CD8-positive, alpha-beta memory T cell (primary cell): ENCODE measurements around the gene PIP4K2A. TPM values are rescaled to one million over a fixed set of nuclear protein-coding genes. Genes with fewer than 3 reads are reported as not detected.
"Not testable (repeated sequence)": the region's sequence is repeated elsewhere in the genome, so short reads cannot be mapped to it uniquely, and the experiment has no call there.

Experiments used
- CTCF ChIA-PET: fragments of 350-600 bp; sonication (Branson Sonifier 250); formaldehyde crosslinking; loops from one replicate; lab custom pipeline; 2021; ENCODE audit warnings: antibody characterized with exemption; lab: Charles Lee
- POLR2A ChIA-PET: fragments of 350-600 bp; sonication (Branson Sonifier 250); formaldehyde crosslinking; loops from one replicate; lab custom pipeline; 2021; ENCODE audit warnings: antibody characterized with exemption; lab: Charles Lee
- DNase-seq, 5 donors: peaks; one replicate each; pipeline versions ENCODE4 v3.0.0 to v3.0.0-alpha.2; 2020 to 2022; ENCODE audit warnings: mixed read lengths in 1 of 5
- H3K27ac ChIP-seq: one replicate; pipeline ENCODE4 v1.7.0; 2013; ENCODE audit warnings: low read depth, mild to moderate bottlenecking, low read length, moderate library complexity
- H3K27me3 ChIP-seq: 2 replicates; pipeline ENCODE4 v1.7.0; 2013; ENCODE audit warnings: low read length, mild to moderate bottlenecking; ENCODE audit not compliant: insufficient read depth, poor library complexity, severe bottlenecking
- H3K36me3 ChIP-seq: 2 replicates; pipeline ENCODE4 v1.7.0; 2013; ENCODE audit warnings: mild to moderate bottlenecking, low read length, moderate library complexity; ENCODE audit not compliant: insufficient read depth
- H3K4me1 ChIP-seq: 2 replicates; pipeline ENCODE4 v1.7.0; 2013; ENCODE audit warnings: mild to moderate bottlenecking, low read length, moderate library complexity; ENCODE audit not compliant: insufficient read depth
- H3K4me3 ChIP-seq: 2 replicates; pipeline ENCODE4 v1.7.0; 2013; ENCODE audit warnings: mild to moderate bottlenecking, low read length
- H3K9me3 ChIP-seq: 2 replicates; pipeline ENCODE4 v1.7.0; 2013; ENCODE audit warnings: mild to moderate bottlenecking, low read length
- H3K27ac Mint-ChIP-seq, 8 donors: one replicate each; pipeline ENCODE4 v1.8.0; 2020 to 2021; ENCODE audit warnings: mixed read lengths in 8 of 8, mild to moderate bottlenecking in 6 of 8, inconsistent platforms in 3 of 8, moderate library complexity in 3 of 8
- H3K27me3 Mint-ChIP-seq, 2 donors: one replicate each; pipeline ENCODE4 v1.8.0; 2020 to 2021; ENCODE audit warnings: mixed read lengths in 2 of 2, mild to moderate bottlenecking in 1 of 2, moderate library complexity in 1 of 2
- H3K36me3 Mint-ChIP-seq, 3 donors: one replicate each; pipeline ENCODE4 v1.8.0; 2020 to 2021; ENCODE audit warnings: mixed read lengths in 3 of 3, inconsistent platforms in 1 of 3, mild to moderate bottlenecking in 1 of 3
- H3K4me1 Mint-ChIP-seq, 3 donors: one replicate each; pipeline ENCODE4 v1.8.0; 2020 to 2021; ENCODE audit warnings: mixed read lengths in 3 of 3, inconsistent platforms in 1 of 3, mild to moderate bottlenecking in 1 of 3
- H3K4me3 Mint-ChIP-seq, 7 donors: one replicate each; pipeline ENCODE4 v1.8.0; 2020 to 2021; ENCODE audit warnings: mixed read lengths in 7 of 7, mild to moderate bottlenecking in 6 of 7, moderate library complexity in 4 of 7, inconsistent platforms in 2 of 7
- H3K9me3 Mint-ChIP-seq, 5 donors: one replicate each; pipeline ENCODE4 v1.8.0; 2020 to 2022; ENCODE audit warnings: mixed read lengths in 5 of 5, mild to moderate bottlenecking in 3 of 5, moderate library complexity in 2 of 5, inconsistent platforms in 1 of 5
- polyA plus RNA-seq: library from polyadenylated mRNA; unstranded; fragments of 300-500 nt; fragmentation: Illumina TruSeq; gene quantifications from one replicate; pipeline ENCODE4 v1.2.3, GENCODE V29; 2021
- total RNA-seq, 2 experiments: library from RNA; stranded (reverse); gene quantifications; one replicate each; pipeline ENCODE4 v1.2.3, GENCODE V29; 2021

The PIP4K2A gene
- total and polyA plus RNA-seq, 3 experiments from 2014 or later, result 116 to 130 (median 120) TPM

DNA sequence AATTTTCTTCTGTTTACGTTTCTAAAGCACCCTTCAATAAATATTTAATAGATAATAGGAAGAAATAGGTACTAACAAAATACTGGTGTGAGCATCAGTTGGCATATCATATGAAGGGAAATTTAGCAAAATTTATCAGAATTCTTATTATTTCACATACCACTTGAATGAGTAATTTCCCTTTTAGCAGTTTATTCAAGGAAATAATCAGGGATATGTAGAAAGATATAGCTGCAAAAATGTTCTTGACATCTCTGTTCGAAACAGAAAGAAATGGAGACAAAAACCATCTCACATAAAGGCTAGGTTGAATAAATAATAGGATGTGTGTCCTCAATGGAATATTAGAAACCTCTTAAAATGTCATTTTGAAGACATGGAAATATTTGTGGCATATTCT lies 35.8 kb upstream of the PIP4K2A start:
- ChIA-PET CTCF (no interaction called here), POLR2A (no interaction called here)
- Histone ChIP-seq H3K4me3 (no peak overlapping the region), H3K27ac (no peak overlapping the region), H3K9me3 (no peaks in the 10 kb centered on the region), H3K36me3 (no peaks in the 10 kb centered on the region), H3K27me3 (no peaks in the 10 kb centered on the region), H3K4me1 (no peaks in the 10 kb centered on the region)
- Mint-ChIP-seq H3K4me3 (no peak overlapping the region), H3K36me3 (peaks cover 0 to 4% (median 0%) of the 10 kb centered on the region in 3 donors), H3K27ac (no peak overlapping the region), H3K9me3 (no peaks in the 10 kb centered on the region), H3K27me3 (peaks cover 0 to 2% of the 10 kb centered on the region in 2 donors), H3K4me1 (peaks cover 2 to 31% (median 21%) of the 10 kb centered on the region in 3 donors)
- DNase-seq, result no peak

DNA sequence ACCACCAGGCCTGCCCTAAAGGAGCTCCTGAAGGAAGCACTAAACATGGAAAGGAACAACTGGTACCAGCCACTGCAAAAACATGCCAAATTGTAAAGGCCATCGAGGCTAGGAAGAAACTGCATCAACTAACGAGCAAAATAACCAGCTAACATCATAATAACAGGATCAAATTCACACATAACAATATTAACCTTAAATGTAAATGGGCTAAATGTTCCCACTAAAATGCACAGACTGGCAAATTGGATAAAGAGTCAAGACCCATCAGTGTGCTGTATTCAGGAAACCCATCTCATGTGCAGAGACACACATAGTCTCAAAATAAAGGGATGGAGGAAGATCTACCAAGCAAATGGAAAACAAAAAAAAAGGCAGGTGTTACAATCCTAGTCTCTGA lies 30.5 kb upstream of the PIP4K2A start:
- DNase-seq, H3K9me3 Mint-ChIP-seq, H3K36me3 ChIP-seq, CTCF ChIA-PET, H3K4me3 ChIP-seq, H3K27ac Mint-ChIP-seq, H3K27me3 ChIP-seq, POLR2A ChIA-PET, H3K9me3 ChIP-seq, H3K4me1 ChIP-seq, H3K4me3 Mint-ChIP-seq, H3K4me1 Mint-ChIP-seq, H3K27me3 Mint-ChIP-seq, H3K27ac ChIP-seq: not testable (repeated sequence)
- H3K36me3 Mint-ChIP-seq, result peaks cover 0 to 12% (median 0%) of the 10 kb centered on the region in 3 donors

DNA sequence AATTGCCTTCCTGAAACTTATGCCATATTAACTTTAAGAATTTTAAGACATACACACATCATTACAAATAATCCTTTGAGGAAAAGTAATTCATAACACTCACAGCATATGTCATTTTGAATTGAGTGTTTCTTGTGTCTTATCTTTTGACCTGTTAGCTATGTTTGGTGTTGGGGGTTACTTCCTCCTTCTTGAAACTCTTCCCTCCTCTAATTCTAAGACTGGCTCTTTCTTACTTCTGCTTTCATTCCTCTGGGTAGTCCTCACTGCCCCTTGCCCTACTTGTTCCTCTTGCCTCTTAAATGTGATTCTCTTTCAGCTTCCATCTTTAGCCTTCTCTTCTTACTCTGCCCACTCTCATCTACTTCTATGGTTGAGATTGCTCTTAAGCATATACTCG lies 28.3 kb upstream of the PIP4K2A start:
- Histone ChIP-seq H3K4me1 (no peaks in the 10 kb centered on the region), H3K27ac (no peak overlapping the region), H3K36me3 (no peaks in the 10 kb centered on the region), H3K4me3 (no peak overlapping the region), H3K9me3 (no peaks in the 10 kb centered on the region), H3K27me3 (no peaks in the 10 kb centered on the region)
- no peak overlapping the region for H3K27ac Mint-ChIP-seq
- peaks cover 0 to 12% (median 0%) of the 10 kb centered on the region in 3 donors for H3K36me3 Mint-ChIP-seq
- DNase-seq, result no peak
- H3K4me1 Mint-ChIP-seq, result peaks cover 0 to 4% (median 1%) of the 10 kb centered on the region in 3 donors
- ChIA-PET POLR2A (no interaction called here), CTCF (no interaction called here)
- H3K4me3 Mint-ChIP-seq, result no peak overlapping the region
- H3K9me3 Mint-ChIP-seq, result no peaks in the 10 kb centered on the region
- peaks cover 3 to 4% of the 10 kb centered on the region in 2 donors for H3K27me3 Mint-ChIP-seq

DNA sequence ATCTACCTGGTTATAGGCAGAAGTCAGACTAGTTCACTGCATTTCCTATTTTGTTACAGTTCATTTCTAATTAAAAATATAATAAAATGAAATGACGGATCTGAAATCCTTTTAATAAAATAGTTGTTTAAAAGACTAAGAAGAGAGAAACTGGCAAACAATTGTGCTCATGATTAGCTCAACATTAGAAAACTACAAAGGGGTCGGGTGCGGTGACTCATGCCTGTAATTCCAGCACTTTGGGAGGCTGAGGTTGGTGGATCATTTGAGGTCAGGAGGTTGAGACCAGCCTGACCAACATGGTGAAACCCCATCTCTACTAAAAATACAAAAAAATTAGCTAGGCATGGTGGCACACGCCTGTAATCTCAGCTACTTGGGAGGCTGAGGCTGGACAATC lies 27.3 kb upstream of the PIP4K2A start:
- POLR2A ChIA-PET, H3K9me3 ChIP-seq, DNase-seq, H3K27me3 Mint-ChIP-seq, H3K27ac Mint-ChIP-seq, H3K27ac ChIP-seq, H3K9me3 Mint-ChIP-seq, H3K4me1 ChIP-seq, H3K4me3 ChIP-seq, H3K4me1 Mint-ChIP-seq, CTCF ChIA-PET, H3K4me3 Mint-ChIP-seq, H3K27me3 ChIP-seq, H3K36me3 ChIP-seq: not testable (repeated sequence)
- H3K36me3 Mint-ChIP-seq, result peaks cover 0 to 12% (median 0%) of the 10 kb centered on the region in 3 donors

DNA sequence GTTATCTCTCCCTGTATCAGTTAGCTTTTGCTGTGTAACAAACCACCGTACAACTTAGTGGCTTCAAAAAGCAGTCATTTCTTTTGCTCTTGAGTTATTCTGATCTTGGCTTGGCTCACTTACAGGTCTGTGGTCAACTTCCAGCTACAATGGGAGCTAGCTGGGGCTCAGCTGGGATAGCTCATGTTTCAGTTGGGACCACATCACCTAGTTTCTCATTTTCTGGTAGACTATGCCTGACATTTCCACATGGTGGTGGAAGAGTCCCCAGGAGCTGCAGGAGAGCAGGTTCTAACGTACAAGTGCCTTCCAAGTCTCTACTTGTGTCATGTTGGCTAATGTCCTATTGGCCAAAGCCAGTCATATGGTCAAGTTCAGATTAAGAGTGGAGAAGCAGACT lies 25.8 kb upstream of the PIP4K2A start:
- Mint-ChIP-seq H3K27me3 (peaks cover 4 to 7% of the 10 kb centered on the region in 2 donors), H3K27ac (no peak overlapping the region), H3K36me3 (peaks cover 0 to 8% (median 0%) of the 10 kb centered on the region in 3 donors), H3K4me1 (peaks cover 0 to 4% (median 1%) of the 10 kb centered on the region in 3 donors), H3K9me3 (no peaks in the 10 kb centered on the region), H3K4me3 (no peak overlapping the region)
- CTCF ChIA-PET, result no interaction called here
- no peaks in the 10 kb centered on the region for H3K36me3 ChIP-seq
- no peaks in the 10 kb centered on the region for H3K27me3 ChIP-seq
- no peaks in the 10 kb centered on the region for H3K9me3 ChIP-seq
- no peak overlapping the region for H3K4me3 ChIP-seq
- no peak overlapping the region for H3K27ac ChIP-seq
- POLR2A ChIA-PET, result no interaction called here
- DNase-seq, result no peak
- H3K4me1 ChIP-seq, result no peaks in the 10 kb centered on the region

DNA sequence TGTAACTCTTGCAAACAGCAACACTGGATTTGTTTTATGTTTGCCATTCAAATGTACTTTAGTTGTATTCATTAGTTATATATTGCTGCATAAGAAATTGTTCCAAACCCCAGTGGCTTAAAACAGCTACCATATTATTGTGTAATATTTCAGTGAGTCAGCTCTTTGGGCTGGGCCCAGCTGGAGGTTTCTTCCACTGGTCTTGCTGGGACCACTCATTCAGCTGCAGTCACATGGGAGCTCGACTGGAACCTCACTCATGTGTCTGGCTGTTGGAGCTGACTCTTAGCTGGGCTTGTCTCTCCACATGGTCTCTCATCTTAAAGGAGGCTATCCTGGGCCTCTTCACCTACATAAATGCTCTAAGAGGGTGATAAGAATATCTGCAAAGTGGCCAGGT lies 23.2 kb upstream of the PIP4K2A start:
- H3K27me3 ChIP-seq, result no peaks in the 10 kb centered on the region
- ChIA-PET POLR2A (no interaction called here), CTCF (no interaction called here)
- Mint-ChIP-seq H3K4me3 (no peak overlapping the region), H3K36me3 (peaks cover 0 to 11% (median 0%) of the 10 kb centered on the region in 3 donors), H3K27ac (no peak overlapping the region), H3K4me1 (peaks cover 0 to 2% (median under 1%) of the 10 kb centered on the region in 3 donors), H3K9me3 (no peaks in the 10 kb centered on the region), H3K27me3 (peaks cover 4 to 7% of the 10 kb centered on the region in 2 donors)
- H3K27ac ChIP-seq, result no peak overlapping the region
- no peak overlapping the region for H3K4me3 ChIP-seq
- no peak for DNase-seq
- H3K4me1 ChIP-seq, result no peaks in the 10 kb centered on the region
- H3K36me3 ChIP-seq, result no peaks in the 10 kb centered on the region
- no peaks in the 10 kb centered on the region for H3K9me3 ChIP-seq

DNA sequence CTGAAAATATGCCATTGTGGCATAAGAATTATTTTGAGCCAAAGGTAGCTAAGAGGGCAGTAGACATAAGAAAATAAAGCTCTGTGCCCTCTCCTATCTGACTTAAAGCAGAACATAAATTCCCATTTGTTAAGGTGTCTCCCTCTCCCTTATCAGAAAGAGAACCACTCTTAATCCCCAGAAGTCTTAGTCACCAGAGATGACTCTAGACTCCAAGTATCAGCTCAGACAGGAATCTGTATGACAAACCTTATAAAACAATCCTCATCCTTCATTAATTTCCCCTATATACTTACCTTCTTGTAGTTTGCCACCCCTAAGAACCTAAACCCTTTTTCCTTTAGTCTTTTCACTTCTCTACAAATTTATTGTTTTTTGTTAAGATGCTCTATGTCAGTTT lies 21.8 kb upstream of the PIP4K2A start:
- Mint-ChIP-seq H3K4me3 (no peak overlapping the region), H3K27me3 (peaks cover 4 to 7% of the 10 kb centered on the region in 2 donors), H3K36me3 (peaks cover 0 to 10% (median 0%) of the 10 kb centered on the region in 3 donors), H3K27ac (no peak overlapping the region), H3K9me3 (no peaks in the 10 kb centered on the region), H3K4me1 (peaks cover 0 to 2% (median 0%) of the 10 kb centered on the region in 3 donors)
- POLR2A ChIA-PET, result no interaction called here
- H3K9me3 ChIP-seq, result no peaks in the 10 kb centered on the region
- H3K36me3 ChIP-seq, result no peaks in the 10 kb centered on the region
- no peaks in the 10 kb centered on the region for H3K27me3 ChIP-seq
- H3K27ac ChIP-seq, result no peak overlapping the region
- no peak for DNase-seq
- H3K4me3 ChIP-seq, result no peak overlapping the region
- H3K4me1 ChIP-seq, result no peaks in the 10 kb centered on the region
- CTCF ChIA-PET, result no interaction called here

DNA sequence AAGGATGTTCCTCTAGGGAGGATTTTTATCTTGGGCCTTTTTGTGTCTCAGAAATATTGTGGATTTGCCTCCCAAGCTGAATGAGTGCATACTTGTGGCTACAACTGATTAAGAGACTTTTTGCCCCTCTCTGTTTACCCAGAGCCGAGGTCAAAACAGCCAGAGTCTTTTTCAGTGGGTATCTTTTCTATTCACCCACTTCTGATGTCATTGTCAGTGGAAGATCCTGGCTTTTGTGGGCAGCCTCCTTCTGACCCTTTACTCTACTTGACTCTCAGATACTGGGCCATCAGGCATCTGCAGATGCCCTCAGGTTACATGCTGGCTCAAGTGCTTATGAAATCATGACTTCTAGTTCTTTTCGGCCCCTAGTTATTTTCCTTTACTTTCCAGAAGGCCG lies 19.6 kb upstream of the PIP4K2A start:
- ChIA-PET POLR2A (no interaction called here), CTCF (no interaction called here)
- H3K36me3 ChIP-seq, result no peaks in the 10 kb centered on the region
- no peaks in the 10 kb centered on the region for H3K9me3 ChIP-seq
- Mint-ChIP-seq H3K9me3 (no peaks in the 10 kb centered on the region), H3K4me1 (peaks cover 0 to 2% (median 0%) of the 10 kb centered on the region in 3 donors), H3K27ac (no peak overlapping the region), H3K36me3 (peaks cover 0 to 7% (median 0%) of the 10 kb centered on the region in 3 donors), H3K4me3 (no peak overlapping the region), H3K27me3 (peaks cover 0 to 3% of the 10 kb centered on the region in 2 donors)
- H3K4me1 ChIP-seq, result no peaks in the 10 kb centered on the region
- H3K27me3 ChIP-seq, result no peaks in the 10 kb centered on the region
- H3K4me3 ChIP-seq, result no peak overlapping the region
- no peak overlapping the region for H3K27ac ChIP-seq
- no peak for DNase-seq

DNA sequence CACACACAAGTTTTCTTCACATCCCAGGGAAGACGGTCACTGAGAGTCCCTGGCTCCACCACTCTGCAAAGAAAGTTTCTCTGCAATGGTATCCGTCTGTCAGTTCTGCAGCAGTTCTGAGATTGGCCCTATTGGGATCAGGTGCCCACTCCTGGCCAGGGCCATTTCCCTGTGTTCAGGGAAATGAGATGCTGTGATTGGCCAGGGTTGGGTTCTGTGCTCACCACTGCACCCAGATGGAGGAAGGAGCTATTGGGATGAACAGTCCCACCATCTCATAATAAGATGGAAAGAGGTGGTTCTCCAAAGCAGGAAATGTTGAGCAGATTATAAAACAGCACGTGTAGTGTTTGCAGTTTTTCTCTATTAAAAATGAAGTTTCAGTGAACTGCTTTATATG lies 13.3 kb upstream of the PIP4K2A start:
- Histone ChIP-seq H3K27me3 (no peaks in the 10 kb centered on the region), H3K4me3 (no peak overlapping the region), H3K4me1 (no peaks in the 10 kb centered on the region), H3K9me3 (no peaks in the 10 kb centered on the region), H3K27ac (no peak overlapping the region), H3K36me3 (no peaks in the 10 kb centered on the region)
- ChIA-PET POLR2A (no interaction called here), CTCF (no interaction called here)
- H3K36me3 Mint-ChIP-seq, result no peaks in the 10 kb centered on the region
- no peaks in the 10 kb centered on the region for H3K27me3 Mint-ChIP-seq
- no peak overlapping the region for H3K4me3 Mint-ChIP-seq
- H3K27ac Mint-ChIP-seq, result peak overlapping the region in 2 of 8 donors; percentile 28 to 58
- no peaks in the 10 kb centered on the region for H3K9me3 Mint-ChIP-seq
- H3K4me1 Mint-ChIP-seq, result peaks cover 14 to 30% (median 19%) of the 10 kb centered on the region in 3 donors
- no peak for DNase-seq
